GM19035 (cell line): ENCODE measurements around the gene ADRB1.

Experiments used
- ATAC-seq: cut with Tn5 transposase; IDR thresholded peaks from one replicate; pipeline ENCODE4 v1.9.1; 2021; ENCODE audit not compliant: unreplicated experiment

Gene ADRB1

GRCh38 chr10:114053946-114054345, 10.3 kb downstream of the ADRB1 start:
- no peak for ATAC-seq

GRCh38 chr10:114057855-114058254, 14.2 kb downstream of the ADRB1 start:
- no peak for ATAC-seq

GRCh38 chr10:114058297-114058696, 14.6 kb downstream of the ADRB1 start:
- ATAC-seq, result no peak

GRCh38 chr10:114059561-114059960, 15.9 kb downstream of the ADRB1 start:
- no peak for ATAC-seq

GRCh38 chr10:114060456-114060855, 16.8 kb downstream of the ADRB1 start:
- ATAC-seq, result no peak

GRCh38 chr10:114061148-114061547, 17.5 kb downstream of the ADRB1 start:
- ATAC-seq, result no peak

GRCh38 chr10:114061789-114062188, 18.1 kb downstream of the ADRB1 start:
- no peak for ATAC-seq

- no peak for ATAC-seq
Observed at GRCh38 chr10:114064151-114065048, 20.7 kb downstream of the ADRB1 start.

GRCh38 chr10:114065049-114065435, 21.4 kb downstream of the ADRB1 start:
- no peak for ATAC-seq

- ATAC-seq, result no peak
Observed at GRCh38 chr10:114068054-114068707, 24.5 kb downstream of the ADRB1 start.

GRCh38 chr10:114070710-114071109, 27.0 kb downstream of the ADRB1 start:
- ATAC-seq, result no peak

GRCh38 chr10:114071178-114071577, 27.5 kb downstream of the ADRB1 start:
- no peak for ATAC-seq

- ATAC-seq, result peak; percentile 47
Observed at GRCh38 chr10:114073395-114074186, 29.9 kb downstream of the ADRB1 start.

GRCh38 chr10:114075093-114075492, 31.4 kb downstream of the ADRB1 start:
- no peak for ATAC-seq

- no peak for ATAC-seq
Observed at GRCh38 chr10:114077347-114077746, 33.7 kb downstream of the ADRB1 start.

GRCh38 chr10:114077815-114078219, 34.2 kb downstream of the ADRB1 start:
- ATAC-seq, result peak; percentile 72

- ATAC-seq, result no peak
Observed at GRCh38 chr10:114078346-114078745, 34.7 kb downstream of the ADRB1 start.

GRCh38 chr10:114079421-114079820, 35.8 kb downstream of the ADRB1 start:
- no peak for ATAC-seq

- no peak for ATAC-seq
Observed at GRCh38 chr10:114081911-114082583, 38.4 kb downstream of the ADRB1 start.

- no peak for ATAC-seq
Observed at GRCh38 chr10:114083040-114083439, 39.4 kb downstream of the ADRB1 start.

GRCh38 chr10:114084215-114084614, 40.5 kb downstream of the ADRB1 start:
- ATAC-seq, result no peak
